Caco-2 (cell line): ENCODE results near the gene HAVCR1. TPM values are rescaled to one million over a fixed set of nuclear protein-coding genes. Genes with fewer than 3 reads are reported as not detected.

Experiments used
- BruUV-seq: library from RNA; stranded (reverse); fragments of 400-500 nt; replicated peaks from 2 replicates; lab custom pipeline; 2021; lab: Mats Ljungman, UMichigan
- CTCF ChIA-PET: fragments of 300-600 bp; sonication (Branson Sonifier 250); formaldehyde crosslinking; loops from one replicate; lab custom pipeline; 2022; ENCODE audit warnings: antibody characterized with exemption; lab: Charles Lee
- POLR2A ChIA-PET: fragments of 300-600 bp; sonication (Branson Sonifier 250); formaldehyde crosslinking; loops from one replicate; lab custom pipeline; 2022; ENCODE audit warnings: antibody characterized with exemption; lab: Charles Lee
- DNase-seq, 2 experiments: peaks; one replicate each; pipeline versions ENCODE4 v3.0.0 to v3.0.0-alpha.2; 2020 to 2022
- H3K27me3 ChIP-seq: replicated peaks from 2 replicates; pipeline ENCODE4 v1.6.0; 2011; ENCODE audit warnings: low read length; ENCODE audit not compliant: control insufficient read depth, insufficient read depth
- H3K36me3 ChIP-seq: 2 replicates; pipeline ENCODE4 v1.5.1; 2011; ENCODE audit warnings: low read length; ENCODE audit not compliant: control insufficient read depth, insufficient read depth
- H3K4me1 ChIP-seq: fragments of 250-450 bp; sonication (Bioruptor Pico); 2 replicates; pipeline ENCODE4 v1.5.1; 2020; ENCODE audit warnings: mild to moderate bottlenecking
- H3K4me3 ChIP-seq: 2 replicates; pipeline ENCODE4 v1.5.1; 2011; ENCODE audit warnings: low read depth, mild to moderate bottlenecking, control low read depth, low read length
- H3K9me3 ChIP-seq: fragments of 250-450 bp; sonication (Bioruptor Pico); 2 replicates; pipeline ENCODE4 v1.5.1; 2020; ENCODE audit warnings: mild to moderate bottlenecking, moderate library complexity
- H3K27ac Mint-ChIP-seq: one replicate; pipeline ENCODE4 v1.8.0; 2022; ENCODE audit warnings: mixed read lengths; ENCODE audit not compliant: unreplicated experiment
- H3K27me3 Mint-ChIP-seq: one replicate; pipeline ENCODE4 v1.8.0; 2022; ENCODE audit warnings: mixed read lengths; ENCODE audit not compliant: insufficient read depth, unreplicated experiment
- H3K36me3 Mint-ChIP-seq: one replicate; pipeline ENCODE4 v1.8.0; 2022; ENCODE audit warnings: mild to moderate bottlenecking, mixed read lengths; ENCODE audit not compliant: insufficient read depth, unreplicated experiment
- H3K4me1 Mint-ChIP-seq: one replicate; pipeline ENCODE4 v1.8.0; 2022; ENCODE audit warnings: low read depth, mixed read lengths; ENCODE audit not compliant: unreplicated experiment
- H3K4me3 Mint-ChIP-seq: one replicate; pipeline ENCODE4 v1.8.0; 2022; ENCODE audit warnings: mild to moderate bottlenecking, moderate library complexity, mixed read lengths; ENCODE audit not compliant: unreplicated experiment
- H3K9me3 Mint-ChIP-seq: one replicate; pipeline ENCODE4 v1.8.0; 2022; ENCODE audit warnings: mixed read lengths; ENCODE audit not compliant: unreplicated experiment
- CTCF ChIP-seq, 2 experiments: fragments of 200-600 bp in 1 of 2; IDR thresholded peaks; 1 replicate in 1 of 2; 2 replicates in 1 of 2; pipeline versions ENCODE4 v1.5.1 to v1.8.0; 2011 to 2022; ENCODE audit warnings: antibody characterized with exemption in 1 of 2, control low read depth in 1 of 2, inconsistent platforms in 1 of 2, low read depth in 1 of 2, low read length in 1 of 2, mild to moderate bottlenecking in 1 of 2, moderate library complexity in 1 of 2; ENCODE audit not compliant: insufficient read depth in 1 of 2, severe bottlenecking in 1 of 2, unreplicated experiment in 1 of 2
- intact Hi-C: fragments of 100-400 bp; cut with micrococcal nuclease; formaldehyde crosslinking; loops from one replicate; pipeline ENCODE4 v1.10.0; 2022; ENCODE audit not compliant: unreplicated experiment
- total RNA-seq: library from RNA; stranded (reverse); gene quantifications from 2 replicates; pipeline ENCODE4 v1.2.3, GENCODE V29; 2022

Gene HAVCR1
- total RNA-seq, 1 experiment from 2014 or later: 144 TPM

- intact Hi-C loops: no loop called here
These were observed 17.6 kb upstream of the HAVCR1 start for GRCh38 chr5:157076558-157076957.

GRCh38 chr5:157072508-157072907, 13.6 kb upstream of the HAVCR1 start:
- no TSS peak for BruUV-seq
- H3K27me3 Mint-ChIP-seq: no peaks in the 10 kb centered on the region
- CTCF ChIA-PET: interaction anchor here (0.6 kb wide), 1 partner anchor 518 kb away, joined by 6 read pairs; no protein-coding TSS in a partner anchor
- H3K36me3 Mint-ChIP-seq: no peaks in the 10 kb centered on the region
- H3K4me3 ChIP-seq: no peak overlapping the region
- intact Hi-C loops: no loop called here
- POLR2A ChIA-PET: interaction anchor here (1.0 kb wide), 1 partner anchor 26 kb away, joined by 3 read pairs; no protein-coding TSS in a partner anchor
- no peak overlapping the region for H3K27ac Mint-ChIP-seq
- H3K36me3 ChIP-seq: no peaks in the 10 kb centered on the region
- no peak overlapping the region for H3K4me3 Mint-ChIP-seq
- no peaks in the 10 kb centered on the region for H3K9me3 Mint-ChIP-seq
- no peak for TF ChIP-seq CTCF (IDR thresholded peaks at IDR 0.05; ENCODE audit: insufficient read depth in 1 of 2, low read depth in 1 of 2, low read length in 1 of 2, severe bottlenecking in 1 of 2, unreplicated experiment in 1 of 2)
- no peaks in the 10 kb centered on the region for H3K27me3 ChIP-seq
- DNase-seq: no peak
- peaks cover 9% of the 10 kb centered on the region for H3K4me1 Mint-ChIP-seq
- peaks cover 22% of the 10 kb centered on the region for H3K4me1 ChIP-seq
- no peaks in the 10 kb centered on the region for H3K9me3 ChIP-seq

More at GRCh38 chr5:157076558-157076957, 17.6 kb upstream of the HAVCR1 start:
- ChIA-PET CTCF (interaction anchor here (0.6 kb wide), 1 partner anchor 12 kb away, joined by 3 read pairs; no protein-coding TSS in a partner anchor), POLR2A (interaction anchor here (0.8 kb wide), 1 partner anchor 27 kb away, joined by 3 read pairs; no protein-coding TSS in a partner anchor)
- 0 out of 2 replicates have a peak, but pooled peaks cover 4% of the 10 kb centered on the region for H3K4me1 ChIP-seq
- H3K36me3 Mint-ChIP-seq: no peaks in the 10 kb centered on the region
- no peak overlapping the region for H3K4me3 ChIP-seq
- no peak overlapping the region for H3K4me3 Mint-ChIP-seq
- no peaks in the 10 kb centered on the region for H3K9me3 ChIP-seq
- H3K9me3 Mint-ChIP-seq: no peaks in the 10 kb centered on the region
- no TSS peak for BruUV-seq
- no peaks in the 10 kb centered on the region for H3K36me3 ChIP-seq
- no peaks in the 10 kb centered on the region for H3K27me3 Mint-ChIP-seq
- no peak for TF ChIP-seq CTCF (IDR thresholded peaks at IDR 0.05; ENCODE audit: insufficient read depth in 1 of 2, low read depth in 1 of 2, low read length in 1 of 2, severe bottlenecking in 1 of 2, unreplicated experiment in 1 of 2)
- H3K27me3 ChIP-seq: no peaks in the 10 kb centered on the region
- no peaks in the 10 kb centered on the region for H3K4me1 Mint-ChIP-seq
- no peak for DNase-seq
- H3K27ac Mint-ChIP-seq: no peak overlapping the region

- Histone ChIP-seq H3K36me3 (no peaks in the 10 kb centered on the region), H3K9me3 (no peaks in the 10 kb centered on the region), H3K4me3 (no peak overlapping the region), H3K27me3 (no peaks in the 10 kb centered on the region), H3K4me1 (peaks cover 43% of the 10 kb centered on the region)
- DNase-seq: peak in 1 of 2 experiments; percentile 38
- Mint-ChIP-seq H3K27me3 (no peaks in the 10 kb centered on the region), H3K36me3 (no peaks in the 10 kb centered on the region), H3K4me1 (peaks cover 27% of the 10 kb centered on the region), H3K9me3 (no peaks in the 10 kb centered on the region), H3K27ac (peak overlapping the region; percentile 37), H3K4me3 (no peak overlapping the region)
- intact Hi-C loops: no loop called here
- TF ChIP-seq CTCF (IDR thresholded peaks at IDR 0.05; ENCODE audit: insufficient read depth in 1 of 2, low read depth in 1 of 2, low read length in 1 of 2, severe bottlenecking in 1 of 2, unreplicated experiment in 1 of 2): peak in 1 of 2 experiments; percentile 44
- CTCF ChIA-PET: no interaction called here
- POLR2A ChIA-PET: no interaction called here
- BruUV-seq: no TSS peak
These were observed 11.0 kb upstream of the HAVCR1 start for GRCh38 chr5:157069949-157070348.
